ENCODE measurements around the gene BBS9.

DNA sequence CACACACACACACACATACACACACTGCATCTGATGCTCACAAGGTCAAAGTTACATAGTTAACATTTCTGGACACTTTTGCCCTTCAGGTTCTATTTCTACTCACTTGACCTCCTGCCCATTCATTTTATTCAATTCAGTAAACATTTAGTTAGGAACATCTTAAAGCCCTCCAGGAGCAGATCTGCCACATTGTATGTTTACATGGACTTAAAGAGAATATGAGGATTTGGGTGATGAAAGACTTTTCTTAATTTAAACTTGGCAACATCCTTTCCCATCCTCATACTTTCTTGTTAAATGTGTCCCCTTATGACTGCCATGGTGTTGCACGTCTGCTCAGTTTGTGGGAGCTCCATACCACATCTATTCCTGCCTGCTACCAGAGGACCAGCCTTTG lies 453.2 kb downstream of the BBS9 start:
- TF ChIP-seq CTCF (IDR thresholded peaks at IDR 0.05) = no peak
- no peak for TF ChIP-seq POLR2A (IDR thresholded peaks at IDR 0.05)

Measured in tibial nerve (tissue), 3 donors.